Measurements from ENCODE around the gene KMT2C. TPM values are rescaled to one million over a fixed set of nuclear protein-coding genes. Genes with fewer than 3 reads are reported as not detected.
"Not testable (repeated sequence)": the region's sequence is repeated elsewhere in the genome, so short reads cannot be mapped to it uniquely, and the experiment has no call there.

KMT2C gene
- total and polyA plus RNA-seq, 8 donors: 5.0 to 248 (median 80.1) TPM

GRCh38 chr7:152478140-152478539 is 42.3 kb upstream of the KMT2C start:
- Histone ChIP-seq H3K36me3 (no peaks in the 10 kb centered on the region), H3K9me3 (no peaks in the 10 kb centered on the region), H3K27ac (no peak overlapping the region), H3K4me1 (peaks cover 0 to 7% (median 3%) of the 10 kb centered on the region in 4 donors), H3K4me3 (no peak overlapping the region), H3K27me3 (no peaks in the 10 kb centered on the region)
- no peak for DNase-seq
- TF ChIP-seq, protein P1, sequence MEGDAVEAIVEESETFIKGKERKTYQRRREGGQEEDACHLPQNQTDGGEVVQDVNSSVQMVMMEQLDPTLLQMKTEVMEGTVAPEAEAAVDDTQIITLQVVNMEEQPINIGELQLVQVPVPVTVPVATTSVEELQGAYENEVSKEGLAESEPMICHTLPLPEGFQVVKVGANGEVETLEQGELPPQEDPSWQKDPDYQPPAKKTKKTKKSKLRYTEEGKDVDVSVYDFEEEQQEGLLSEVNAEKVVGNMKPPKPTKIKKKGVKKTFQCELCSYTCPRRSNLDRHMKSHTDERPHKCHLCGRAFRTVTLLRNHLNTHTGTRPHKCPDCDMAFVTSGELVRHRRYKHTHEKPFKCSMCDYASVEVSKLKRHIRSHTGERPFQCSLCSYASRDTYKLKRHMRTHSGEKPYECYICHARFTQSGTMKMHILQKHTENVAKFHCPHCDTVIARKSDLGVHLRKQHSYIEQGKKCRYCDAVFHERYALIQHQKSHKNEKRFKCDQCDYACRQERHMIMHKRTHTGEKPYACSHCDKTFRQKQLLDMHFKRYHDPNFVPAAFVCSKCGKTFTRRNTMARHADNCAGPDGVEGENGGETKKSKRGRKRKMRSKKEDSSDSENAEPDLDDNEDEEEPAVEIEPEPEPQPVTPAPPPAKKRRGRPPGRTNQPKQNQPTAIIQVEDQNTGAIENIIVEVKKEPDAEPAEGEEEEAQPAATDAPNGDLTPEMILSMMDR (IDR thresholded peaks at IDR 0.05): no peak
- no peak for TF ChIP-seq POLR2A (IDR thresholded peaks at IDR 0.05)
- TF ChIP-seq POLR2AphosphoS5 (IDR thresholded peaks at IDR 0.05): no peak
- TF ChIP-seq EP300 (IDR thresholded peaks at IDR 0.05): no peak
- intact Hi-C loops (cut with DNase I; ENCODE audit: low total_unique reads): loop anchor here (10.0 kb wide), 1 partner anchor 133 kb away; no protein-coding TSS in a partner anchor
- 63 to 82% (median 72%) methylated on average over 2 of the region's 2 CpGs for WGBS, 5 donors

DNA sequence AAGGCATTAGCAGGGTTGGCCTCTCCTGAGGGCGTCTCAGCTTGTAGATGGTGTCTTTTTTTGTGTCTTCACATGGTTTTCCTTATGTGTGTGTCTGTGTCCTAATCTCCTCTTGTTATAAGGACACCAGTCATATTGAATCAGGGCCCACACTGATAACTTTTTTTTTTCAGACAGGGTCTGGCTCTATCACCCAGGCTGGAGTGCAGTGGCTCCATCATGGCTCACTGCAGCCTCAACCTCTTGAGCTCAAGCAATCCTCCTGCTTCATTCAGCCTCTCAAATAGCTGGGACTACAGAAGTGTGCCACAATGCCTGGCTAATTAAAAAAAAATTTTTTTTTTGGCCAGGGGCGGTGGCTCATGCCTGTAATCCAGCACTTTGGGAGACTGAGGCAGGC is 41.3 kb upstream of the KMT2C start:
- no peaks in the 10 kb centered on the region for H3K27me3 ChIP-seq
- H3K9me3 ChIP-seq: no peaks in the 10 kb centered on the region
- H3K4me3 ChIP-seq: no peak overlapping the region
- no peak overlapping the region for H3K27ac ChIP-seq
- intact Hi-C loops (cut with DNase I; ENCODE audit: low total_unique reads): loop anchor here (10.0 kb wide), 1 partner anchor 132 kb away; no protein-coding TSS in a partner anchor
- no peak for DNase-seq
- WGBS, 5 donors: 89 to 98% (median 96%) methylated on average over 2 of the region's 2 CpGs
- peaks cover 0 to 7% (median 3%) of the 10 kb centered on the region in 4 donors for H3K4me1 ChIP-seq
- TF ChIP-seq, protein P1 (IDR thresholded peaks at IDR 0.05): no peak
- TF ChIP-seq POLR2AphosphoS5 (IDR thresholded peaks at IDR 0.05): no peak
- no peak for TF ChIP-seq EP300 (IDR thresholded peaks at IDR 0.05)
- TF ChIP-seq POLR2A (IDR thresholded peaks at IDR 0.05): no peak
- no peaks in the 10 kb centered on the region for H3K36me3 ChIP-seq

DNA sequence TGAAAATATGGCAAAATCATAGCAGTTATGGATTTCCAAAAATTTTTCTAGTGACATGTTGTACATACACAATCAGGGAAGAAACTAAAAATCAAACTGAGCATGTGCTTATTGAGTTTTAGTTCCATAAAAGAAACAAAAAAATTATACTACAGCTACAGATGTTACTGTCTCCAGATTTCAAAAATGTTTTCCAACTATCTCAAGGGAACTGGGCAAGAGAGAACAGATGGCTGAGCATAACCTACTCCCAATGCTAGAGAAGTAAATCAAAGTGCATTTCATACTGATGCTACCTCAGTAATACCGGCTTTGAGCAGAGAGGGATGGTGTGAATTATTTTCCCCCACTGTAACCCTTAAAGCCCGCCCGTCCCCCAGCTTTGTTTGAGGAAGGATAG is 40.7 kb upstream of the KMT2C start:
- H3K27me3 ChIP-seq: no peaks in the 10 kb centered on the region
- H3K4me3 ChIP-seq: no peak overlapping the region
- peaks cover 0 to 2% (median 0%) of the 10 kb centered on the region in 4 donors for H3K9me3 ChIP-seq
- TF ChIP-seq POLR2A (IDR thresholded peaks at IDR 0.05) (no peak), POLR2AphosphoS5 (IDR thresholded peaks at IDR 0.05) (no peak), EP300 (IDR thresholded peaks at IDR 0.05) (no peak)
- TF ChIP-seq, protein P1 (IDR thresholded peaks at IDR 0.05): no peak
- H3K36me3 ChIP-seq: no peaks in the 10 kb centered on the region
- intact Hi-C loops (cut with DNase I; ENCODE audit: low total_unique reads): loop anchor here (10.0 kb wide), 1 partner anchor 132 kb away; no protein-coding TSS in a partner anchor
- 86 to 97% (median 96%) methylated on average over 3 of the region's 3 CpGs for WGBS, 5 donors
- H3K4me1 ChIP-seq: peaks cover 0 to 7% (median 3%) of the 10 kb centered on the region in 4 donors
- H3K27ac ChIP-seq: no peak overlapping the region
- no peak for DNase-seq

DNA sequence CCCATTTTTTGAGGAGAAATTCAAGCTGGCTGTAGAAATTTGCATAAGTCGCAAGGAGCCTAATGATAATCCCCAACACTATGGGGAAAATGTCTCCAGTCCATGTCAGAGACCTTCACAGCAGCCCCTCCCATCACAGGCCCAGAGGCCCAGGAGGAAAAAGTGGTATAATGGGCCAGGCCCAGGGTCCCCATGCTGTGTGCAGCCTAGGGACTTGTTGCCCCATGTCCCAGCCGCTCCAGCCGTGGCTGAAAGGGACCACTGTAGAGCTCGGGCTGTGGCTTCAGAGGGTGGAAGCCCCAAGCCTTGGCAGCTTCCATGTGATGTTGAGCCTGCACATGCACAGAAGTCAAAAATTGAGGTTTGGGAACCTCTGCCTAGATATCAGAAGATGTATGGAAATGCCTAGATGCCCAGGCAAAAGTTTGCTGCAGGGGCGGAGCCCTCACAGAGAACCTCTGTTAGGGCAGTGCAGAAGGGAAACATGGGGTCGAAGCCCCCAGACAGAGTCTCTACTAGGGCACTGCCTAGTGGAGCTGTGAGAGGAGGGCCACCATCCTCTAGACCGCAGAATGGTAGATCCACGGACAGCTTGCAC is 35.3 kb upstream of the KMT2C start:
- not testable (repeated sequence) for H3K36me3 ChIP-seq, H3K9me3 ChIP-seq, H3K27me3 ChIP-seq, DNase-seq, H3K4me1 ChIP-seq, H3K4me3 ChIP-seq, H3K27ac ChIP-seq
- WGBS, 5 donors: 95 to 98% (median 97%) methylated on average over 8 of the region's 8 CpGs
- intact Hi-C loops (cut with DNase I; ENCODE audit: low total_unique reads): loop anchor here (10.0 kb wide), 1 partner anchor 126 kb away; no protein-coding TSS in a partner anchor

DNA sequence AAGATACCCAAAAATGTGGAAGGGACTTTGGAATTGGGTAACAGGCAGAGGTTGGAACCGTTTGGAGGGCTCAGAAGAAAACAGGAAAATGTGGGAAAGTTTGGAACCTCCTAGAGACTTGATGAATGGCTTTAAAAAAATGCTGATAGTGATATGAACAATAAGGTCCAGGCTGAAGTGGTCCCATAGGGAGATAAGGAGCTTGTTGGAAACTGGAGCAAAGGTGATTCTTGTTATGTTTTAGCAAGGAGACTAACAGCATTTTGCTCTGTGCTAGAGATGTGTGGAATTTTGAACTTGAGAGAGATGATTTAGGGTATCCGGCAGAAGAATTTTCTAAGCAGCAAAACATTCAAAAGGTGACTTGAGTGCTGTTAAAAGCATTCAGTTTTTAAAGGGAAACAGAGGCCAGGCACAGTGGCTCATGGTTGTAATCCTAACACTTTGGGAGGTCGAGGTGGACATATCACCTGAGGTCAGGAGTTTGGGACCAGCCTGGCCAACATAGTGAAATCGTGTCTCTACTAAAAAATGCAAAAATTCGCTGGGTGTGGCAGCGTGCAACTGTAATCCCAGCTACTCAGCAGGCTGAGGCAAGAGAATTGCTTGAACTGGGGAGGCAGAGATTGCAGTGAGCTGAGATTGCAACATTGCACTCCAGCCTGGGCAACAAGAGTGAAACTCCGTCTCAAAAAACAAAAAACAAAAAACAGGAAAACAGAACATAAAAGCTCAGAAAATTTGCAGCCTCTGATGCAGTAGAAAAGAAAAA is 34.6 kb upstream of the KMT2C start:
- not testable (repeated sequence) for H3K4me1 ChIP-seq, H3K27me3 ChIP-seq, H3K36me3 ChIP-seq, DNase-seq, H3K9me3 ChIP-seq
- WGBS, 5 donors: 57 to 72% (median 66%) methylated on average over 7 of the region's 7 CpGs
- intact Hi-C loops (cut with DNase I; ENCODE audit: low total_unique reads): loop anchor here (10.0 kb wide), 1 partner anchor 126 kb away; no protein-coding TSS in a partner anchor
- Histone ChIP-seq H3K27ac (peak overlapping the region in 4 of 5 donors; percentile 16 to 73 (median 56)), H3K4me3 (peak overlapping the region in 1 of 4 donors; percentile 27)

- H3K9me3 ChIP-seq; DNase-seq; H3K27me3 ChIP-seq; H3K4me1 ChIP-seq; H3K36me3 ChIP-seq; intact Hi-C loops (cut with DNase I; ENCODE audit: low total_unique reads): not testable (repeated sequence)
- peak overlapping the region; percentile 16 to 73 (median 68) for H3K27ac ChIP-seq
- WGBS, 5 donors: 31 to 68% (median 55%) methylated on average over 7 of the region's 7 CpGs
- peak overlapping the region in 3 of 4 donors; percentile 3 to 27 (median 11) for H3K4me3 ChIP-seq
These were observed 33.8 kb upstream of the KMT2C start for GRCh38 chr7:152469576-152469975.

Measured in stomach (tissue), 9 donors.